ENCODE data around the gene SPATS2L. TPM values are rescaled to one million over a fixed set of nuclear protein-coding genes. Genes with fewer than 3 reads are reported as not detected.

Gene SPATS2L
- polyA plus RNA-seq, 1 of the 3 experiments (the other 2 are of a cell fraction), result 86.8 TPM

- Histone ChIP-seq H3K4me2 (no peak overlapping the region), H3F3A (replicated peaks; ENCODE audit: insufficient read depth) (peaks cover 5% of the 10 kb centered on the region), H3K4me1 (ENCODE audit: control insufficient read depth in 1 of 2, insufficient read depth in 2 of 2, low read depth in 1 of 2, low read length in 1 of 2) (peaks cover 0 to 3% of the 10 kb centered on the region in 2 experiments; a peak in 1 of 4 replicates), H3K79me2 (ENCODE audit: insufficient read depth) (no peaks in the 10 kb centered on the region; the same call in 1 of the 2 replicates), H3K4me3 (ENCODE audit: low read depth in 2 of 2, low read length in 1 of 2) (no peak overlapping the region), H3K27me3 (ENCODE audit: insufficient read depth) (no peaks in the 10 kb centered on the region), H3K9me3 (no peaks in the 10 kb centered on the region), H3K27ac (ENCODE audit: low read depth in 2 of 2, low read length in 1 of 2) (no peak overlapping the region), H2AFZ (ENCODE audit: low read depth) (no peak overlapping the region), H3K9me2 (no peaks in the 10 kb centered on the region), H4K20me1 (ENCODE audit: insufficient read depth) (no peaks in the 10 kb centered on the region), H3K9ac (no peak overlapping the region), H3K36me3 (replicated peaks in 1 of 2; ENCODE audit: control insufficient read depth in 1 of 2, insufficient read depth in 2 of 2, low read length in 1 of 2) (peaks cover 17 to 60% of the 10 kb centered on the region in 2 experiments)
- POLR2A ChIA-PET, result no interaction called here
- no peak for DNase-seq
- CTCF ChIA-PET, result interaction anchor here (1.0 to 1.4 kb wide), 2 partner anchors 17 to 23 kb away, joined by 3 to 4 read pairs; no protein-coding TSS in a partner anchor
- TF ChIP-seq YY1 (IDR thresholded peaks at IDR 0.05; ENCODE audit: low read depth) (no peak), FOSL2 (IDR thresholded peaks at IDR 0.05; ENCODE audit: borderline replicate concordance, low read depth) (no peak), FOXJ3 (CRISPR knock-in tag; IDR thresholded peaks at IDR 0.05) (no peak)
- TF ChIP-seq, protein P1, sequence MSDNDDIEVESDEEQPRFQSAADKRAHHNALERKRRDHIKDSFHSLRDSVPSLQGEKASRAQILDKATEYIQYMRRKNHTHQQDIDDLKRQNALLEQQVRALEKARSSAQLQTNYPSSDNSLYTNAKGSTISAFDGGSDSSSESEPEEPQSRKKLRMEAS (IDR thresholded peaks at IDR 0.05; ENCODE audit: low read depth), result no peak
- TF ChIP-seq, protein P2, sequence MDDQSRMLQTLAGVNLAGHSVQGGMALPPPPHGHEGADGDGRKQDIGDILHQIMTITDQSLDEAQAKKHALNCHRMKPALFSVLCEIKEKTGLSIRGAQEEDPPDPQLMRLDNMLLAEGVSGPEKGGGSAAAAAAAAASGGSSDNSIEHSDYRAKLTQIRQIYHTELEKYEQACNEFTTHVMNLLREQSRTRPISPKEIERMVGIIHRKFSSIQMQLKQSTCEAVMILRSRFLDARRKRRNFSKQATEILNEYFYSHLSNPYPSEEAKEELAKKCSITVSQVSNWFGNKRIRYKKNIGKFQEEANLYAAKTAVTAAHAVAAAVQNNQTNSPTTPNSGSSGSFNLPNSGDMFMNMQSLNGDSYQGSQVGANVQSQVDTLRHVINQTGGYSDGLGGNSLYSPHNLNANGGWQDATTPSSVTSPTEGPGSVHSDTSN (IDR thresholded peaks at IDR 0.05), result no peak
These were observed 142.0 kb downstream of the SPATS2L start for GRCh38 chr2:200448455-200448854.

GRCh38 chr2:200449149-200449548 lies 142.7 kb downstream of the SPATS2L start:
- no peak for DNase-seq
- H3K27ac ChIP-seq (ENCODE audit: low read depth in 2 of 2, low read length in 1 of 2), result no peak overlapping the region
- H2AFZ ChIP-seq (ENCODE audit: low read depth), result no peak overlapping the region
- H3K36me3 ChIP-seq (replicated peaks in 1 of 2; ENCODE audit: control insufficient read depth in 1 of 2, insufficient read depth in 2 of 2, low read length in 1 of 2), result peaks cover 13 to 54% of the 10 kb centered on the region in 2 experiments
- no peak overlapping the region for H3K9ac ChIP-seq
- WGBS (ENCODE audit: low lambda C conversion rate), result 100% methylated on average over 4 of the region's 4 CpGs
- H3K4me1 ChIP-seq (ENCODE audit: control insufficient read depth in 1 of 2, insufficient read depth in 2 of 2, low read depth in 1 of 2, low read length in 1 of 2), result peaks cover 0 to 8% of the 10 kb centered on the region in 2 experiments; a peak in 1 of 4 replicates
- no peak overlapping the region for H3K4me2 ChIP-seq
- no peak overlapping the region for H3K4me3 ChIP-seq (ENCODE audit: low read depth in 2 of 2, low read length in 1 of 2)
- H3F3A ChIP-seq (replicated peaks; ENCODE audit: insufficient read depth), result peaks cover 9% of the 10 kb centered on the region
- CTCF ChIA-PET, result interaction anchor here (1.0 to 1.4 kb wide), 3 partner anchors 17 to 475 kb away, joined by 3 to 4 read pairs (median 3); no protein-coding TSS in a partner anchor
- TF ChIP-seq, protein P2 (IDR thresholded peaks at IDR 0.05), result no peak
- no peak for TF ChIP-seq NFIC (IDR thresholded peaks at IDR 0.05; ENCODE audit: borderline replicate concordance)
- no peak for TF ChIP-seq RAD21 (IDR thresholded peaks at IDR 0.05; ENCODE audit: low read length)
- TF ChIP-seq, protein P1 (IDR thresholded peaks at IDR 0.05; ENCODE audit: low read depth), result no peak
- no peaks in the 10 kb centered on the region for H3K9me3 ChIP-seq
- no peaks in the 10 kb centered on the region for H3K27me3 ChIP-seq (ENCODE audit: insufficient read depth)
- H4K20me1 ChIP-seq (ENCODE audit: insufficient read depth), result no peaks in the 10 kb centered on the region
- POLR2A ChIA-PET, result no interaction called here
- H3K9me2 ChIP-seq, result no peaks in the 10 kb centered on the region
- no peaks in the 10 kb centered on the region; the same call in 1 of the 2 replicates for H3K79me2 ChIP-seq (ENCODE audit: insufficient read depth)

DNA sequence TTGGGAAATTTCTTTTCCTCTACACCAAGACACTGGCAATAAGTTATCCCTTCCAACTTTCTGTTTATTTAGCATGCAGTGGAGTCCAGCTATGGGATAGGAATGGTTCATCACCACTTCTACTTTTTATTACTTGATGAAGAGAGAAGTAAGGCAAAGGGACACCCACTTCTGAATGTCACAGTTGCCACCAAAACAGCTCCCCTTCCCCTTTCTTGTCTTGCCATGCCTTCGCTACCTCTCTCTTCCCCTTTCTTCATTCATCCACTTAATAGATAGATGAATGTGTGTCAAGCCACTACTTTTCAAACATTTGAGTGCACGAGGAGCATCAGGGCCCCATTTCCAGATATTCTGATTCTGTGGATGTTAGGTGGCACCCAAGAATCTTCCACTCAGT lies 143.8 kb downstream of the SPATS2L start:
- 93% methylated on average over 2 of the region's 2 CpGs for WGBS (ENCODE audit: low lambda C conversion rate)
- CTCF ChIA-PET, result interaction anchor here (1.2 to 1.3 kb wide), 2 partner anchors 59 to 476 kb away, joined by 3 to 4 read pairs; partner anchors contain the start of gene KCTD18
- H3K36me3 ChIP-seq (replicated peaks in 1 of 2; ENCODE audit: control insufficient read depth in 1 of 2, insufficient read depth in 2 of 2, low read length in 1 of 2), result peaks cover 13 to 43% of the 10 kb centered on the region in 2 experiments
- TF ChIP-seq, protein P3, sequence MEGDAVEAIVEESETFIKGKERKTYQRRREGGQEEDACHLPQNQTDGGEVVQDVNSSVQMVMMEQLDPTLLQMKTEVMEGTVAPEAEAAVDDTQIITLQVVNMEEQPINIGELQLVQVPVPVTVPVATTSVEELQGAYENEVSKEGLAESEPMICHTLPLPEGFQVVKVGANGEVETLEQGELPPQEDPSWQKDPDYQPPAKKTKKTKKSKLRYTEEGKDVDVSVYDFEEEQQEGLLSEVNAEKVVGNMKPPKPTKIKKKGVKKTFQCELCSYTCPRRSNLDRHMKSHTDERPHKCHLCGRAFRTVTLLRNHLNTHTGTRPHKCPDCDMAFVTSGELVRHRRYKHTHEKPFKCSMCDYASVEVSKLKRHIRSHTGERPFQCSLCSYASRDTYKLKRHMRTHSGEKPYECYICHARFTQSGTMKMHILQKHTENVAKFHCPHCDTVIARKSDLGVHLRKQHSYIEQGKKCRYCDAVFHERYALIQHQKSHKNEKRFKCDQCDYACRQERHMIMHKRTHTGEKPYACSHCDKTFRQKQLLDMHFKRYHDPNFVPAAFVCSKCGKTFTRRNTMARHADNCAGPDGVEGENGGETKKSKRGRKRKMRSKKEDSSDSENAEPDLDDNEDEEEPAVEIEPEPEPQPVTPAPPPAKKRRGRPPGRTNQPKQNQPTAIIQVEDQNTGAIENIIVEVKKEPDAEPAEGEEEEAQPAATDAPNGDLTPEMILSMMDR (IDR thresholded peaks at IDR 0.05), result no peak
- TF ChIP-seq NFIC (IDR thresholded peaks at IDR 0.05; ENCODE audit: borderline replicate concordance), result no peak
- TF ChIP-seq, protein P4, sequence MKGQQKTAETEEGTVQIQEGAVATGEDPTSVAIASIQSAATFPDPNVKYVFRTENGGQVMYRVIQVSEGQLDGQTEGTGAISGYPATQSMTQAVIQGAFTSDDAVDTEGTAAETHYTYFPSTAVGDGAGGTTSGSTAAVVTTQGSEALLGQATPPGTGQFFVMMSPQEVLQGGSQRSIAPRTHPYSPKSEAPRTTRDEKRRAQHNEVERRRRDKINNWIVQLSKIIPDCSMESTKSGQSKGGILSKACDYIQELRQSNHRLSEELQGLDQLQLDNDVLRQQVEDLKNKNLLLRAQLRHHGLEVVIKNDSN (IDR thresholded peaks at IDR 0.05; ENCODE audit: borderline replicate concordance, low read depth), result no peak
- no peak for TF ChIP-seq SIN3A (IDR thresholded peaks at IDR 0.05; ENCODE audit: borderline replicate concordance, low read depth, low read length)
- no peak for TF ChIP-seq NRF1 (IDR thresholded peaks at IDR 0.05; ENCODE audit: low read depth, low read length)
- no peak for TF ChIP-seq RCOR1 (IDR thresholded peaks at IDR 0.05; ENCODE audit: low read length)
- TF ChIP-seq, protein P2 (IDR thresholded peaks at IDR 0.05), result no peak

More for the DNA sequence above, 143.8 kb downstream of the SPATS2L start:
- peaks cover 4 to 9% of the 10 kb centered on the region in 2 experiments; a peak in 3 of 4 replicates for H3K4me1 ChIP-seq (ENCODE audit: control insufficient read depth in 1 of 2, insufficient read depth in 2 of 2, low read depth in 1 of 2, low read length in 1 of 2)
- no peaks in the 10 kb centered on the region for H3K27me3 ChIP-seq (ENCODE audit: insufficient read depth)
- H3K9me2 ChIP-seq, result no peaks in the 10 kb centered on the region
- no peaks in the 10 kb centered on the region; the same call in 1 of the 2 replicates for H3K79me2 ChIP-seq (ENCODE audit: insufficient read depth)
- H3K9ac ChIP-seq, result no peak overlapping the region
- POLR2A ChIA-PET, result no interaction called here
- no peak overlapping the region for H3K4me3 ChIP-seq (ENCODE audit: low read depth in 2 of 2, low read length in 1 of 2)
- peaks cover 20% of the 10 kb centered on the region for H3F3A ChIP-seq (replicated peaks; ENCODE audit: insufficient read depth)
- H4K20me1 ChIP-seq (ENCODE audit: insufficient read depth), result no peaks in the 10 kb centered on the region
- no peak overlapping the region for H3K27ac ChIP-seq (ENCODE audit: low read depth in 2 of 2, low read length in 1 of 2)
- no peak for DNase-seq
- H3K9me3 ChIP-seq, result no peaks in the 10 kb centered on the region
- H2AFZ ChIP-seq (ENCODE audit: low read depth), result no peak overlapping the region
- no peak overlapping the region for H3K4me2 ChIP-seq
